ENCODE results near the gene MS4A5.

MS4A5 gene

DNA sequence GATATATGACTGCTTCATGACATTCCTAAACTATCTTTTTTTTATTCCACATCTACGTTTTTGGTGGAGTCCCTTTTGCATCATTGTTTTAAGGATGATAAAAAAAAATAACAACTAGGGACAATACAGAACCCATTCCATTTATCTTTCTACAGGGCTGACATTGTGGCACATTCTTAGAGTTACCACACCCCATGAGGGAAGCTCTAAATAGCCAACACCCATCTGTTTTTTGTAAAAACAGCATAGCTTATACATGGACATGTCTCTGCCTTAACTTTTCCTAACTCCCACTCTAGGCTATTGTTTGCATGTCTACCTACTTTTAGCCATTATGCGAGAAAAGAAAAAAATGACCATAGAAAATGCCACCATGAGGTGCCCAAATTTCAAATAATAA lies 39.5 kb downstream of the MS4A5 start:
- no peak for DNase-seq
- intact Hi-C loops (cut with DNase I) = no loop called here

DNA sequence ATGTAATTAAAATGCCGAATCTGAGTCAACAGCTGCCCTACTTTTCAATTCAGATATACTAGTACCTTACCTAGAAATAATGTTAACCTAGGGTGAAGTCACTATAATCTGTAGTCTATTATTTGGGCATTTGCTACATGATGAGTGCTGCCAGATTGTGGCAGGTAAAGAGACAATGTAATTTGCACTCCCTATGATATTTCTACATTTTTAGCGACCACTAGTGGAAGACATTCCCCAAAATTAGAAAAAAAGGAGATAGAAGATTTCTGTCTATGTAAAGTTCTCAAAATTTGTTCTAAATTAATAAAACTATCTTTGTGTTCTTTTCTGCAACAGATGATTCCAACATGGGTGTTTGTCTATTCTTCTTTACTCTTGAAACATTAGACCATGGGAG lies 40.4 kb downstream of the MS4A5 start:
- no peak for DNase-seq
- intact Hi-C loops (cut with DNase I) = no loop called here

- no peak for DNase-seq
- intact Hi-C loops (cut with DNase I) = no loop called here
Observed at GRCh38 chr11:60477035-60477445, 47.7 kb downstream of the MS4A5 start.

GRCh38 chr11:60482361-60482760 lies 53.0 kb downstream of the MS4A5 start:
- DNase-seq = no peak
- intact Hi-C loops (cut with DNase I) = no loop called here

DNA sequence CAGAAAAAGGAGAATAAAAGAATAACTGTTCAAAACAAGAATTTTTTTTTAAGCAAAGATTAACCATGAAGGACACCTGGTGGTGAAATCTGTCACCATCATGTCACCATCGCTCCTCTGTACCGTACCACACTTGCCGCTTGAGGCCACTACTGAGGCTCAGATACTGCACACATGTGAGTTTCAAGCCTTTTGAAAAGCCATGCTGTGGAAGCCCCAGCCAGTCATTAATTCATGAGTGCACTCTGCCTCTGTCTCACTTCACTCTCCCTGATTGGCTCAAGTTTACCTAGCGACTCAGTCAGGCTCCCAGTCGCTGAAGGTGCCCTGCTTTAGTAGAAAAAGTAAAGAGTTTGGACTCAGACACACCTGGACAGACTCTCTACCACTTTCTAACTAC lies 56.6 kb downstream of the MS4A5 start:
- intact Hi-C loops (cut with DNase I) = no loop called here
- peak in 1 of 42 donors; percentile 9 for DNase-seq

DNA sequence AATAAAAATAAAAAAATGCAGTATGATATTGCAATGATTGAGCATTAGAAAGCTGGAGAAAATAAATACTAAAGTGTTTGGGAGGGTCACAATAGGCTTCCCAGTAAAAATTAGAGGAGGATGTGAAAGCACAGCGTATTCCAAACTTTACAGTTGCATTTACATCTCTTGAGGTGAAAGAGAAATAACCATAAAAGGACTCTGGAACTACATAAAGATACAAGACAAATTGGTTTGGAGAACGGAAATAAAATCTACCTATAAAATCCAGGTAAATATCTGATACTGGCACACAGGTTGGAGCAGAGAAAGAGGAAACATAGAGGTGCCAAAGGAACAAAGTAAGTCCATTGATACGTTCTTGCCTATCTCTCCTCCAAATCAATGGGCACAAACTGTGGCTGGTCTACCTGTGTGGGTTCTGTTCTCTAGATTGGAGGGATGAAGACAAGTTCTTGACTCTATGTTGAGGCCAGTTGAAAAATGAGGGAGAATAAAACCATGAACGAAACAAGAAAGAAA lies 63.2 kb downstream of the MS4A5 start, which contains the start of gene MS4A12:
MS4A12 (plus strand) TSS at position 291 of the 522 bp plus-strand sequence. CDS start 4,541 bp downstream, outside the sequence.
- intact Hi-C loops (cut with DNase I) = no loop called here
- no peak for DNase-seq

GRCh38 chr11:60493454-60493853 lies 64.1 kb downstream of the MS4A5 start:
- intact Hi-C loops (cut with DNase I) = no loop called here
- no peak for DNase-seq

Data from head of caudate nucleus (tissue), 42 donors.